Heart left ventricle (tissue), 16 donors: Measurements from ENCODE around the gene COL28A1. TPM values are rescaled to one million over a fixed set of nuclear protein-coding genes. Genes with fewer than 3 reads are reported as not detected.

Source experiments
- ATAC-seq, 4 donors: fragments of 200-7000 bp; cut with Tn5 transposase; one replicate each; pipeline ENCODE4 v1.9.1; 2020 to 2022; ENCODE audit warnings: moderate library complexity in 4 of 4, mild to moderate bottlenecking in 3 of 4, moderate number of reproducible peaks in 1 of 4
- DNase-seq, 5 donors: peaks; one replicate each; pipeline ENCODE4 v3.0.0-alpha.2; 2020
- H3K27ac ChIP-seq, 12 donors: fragments of 200-600 bp; sonication (generic) in 4 of 12; one replicate each; pipeline versions ENCODE4 v1.5.0 to v1.8.0; 2016 to 2022; ENCODE audit warnings: mild to moderate bottlenecking in 2 of 12
- H3K27me3 ChIP-seq, 9 donors: fragments of 200-600 bp; sonication (generic) in 2 of 9; one replicate each; pipeline versions ENCODE4 v1.5.1 to v1.8.0; 2016 to 2022; ENCODE audit warnings: mild to moderate bottlenecking in 3 of 9
- H3K36me3 ChIP-seq, 9 donors: fragments of 200-600 bp; sonication (generic) in 2 of 9; one replicate each; pipeline versions ENCODE4 v1.5.0 to v1.8.0; 2018 to 2022; ENCODE audit warnings: mild to moderate bottlenecking in 2 of 9
- H3K4me1 ChIP-seq, 12 donors: fragments of 200-600 bp; sonication (generic) in 4 of 12; one replicate each; pipeline versions ENCODE4 v1.5.0 to v1.8.0; 2016 to 2022; ENCODE audit warnings: mild to moderate bottlenecking in 3 of 12
- H3K4me3 ChIP-seq, 12 donors: fragments of 200-600 bp; sonication (generic) in 4 of 12; one replicate each; pipeline versions ENCODE4 v1.5.0 to v1.8.0; 2017 to 2022; ENCODE audit warnings: mild to moderate bottlenecking in 9 of 12, moderate library complexity in 4 of 12
- H3K9me3 ChIP-seq, 12 donors: fragments of 200-600 bp; sonication (generic) in 4 of 12; one replicate each; pipeline versions ENCODE4 v1.5.0 to v1.8.0; 2016 to 2022; ENCODE audit warnings: mild to moderate bottlenecking in 1 of 12
- CTCF ChIP-seq, 12 donors: fragments of 200-600 bp; sonication (generic) in 4 of 12; IDR thresholded peaks; one replicate each; pipeline versions ENCODE4 v1.5.0 to v1.8.0; 2018 to 2022; ENCODE audit warnings: antibody characterized with exemption in 12 of 12, mild to moderate bottlenecking in 5 of 12
- POLR2A ChIP-seq, 2 donors: fragments of 450-650 bp; IDR thresholded peaks; one replicate each; pipeline ENCODE4 v1.6.1; 2017; ENCODE audit warnings: antibody characterized with exemption in 2 of 2, mild to moderate bottlenecking in 2 of 2, moderate library complexity in 2 of 2
- WGBS, 4 donors: extraction: QIAGEN DNeasy Blood & Tissue Kit in 2 of 4; methylation state at CpG; one replicate each; pipeline versions ENCODE4 v1.1.5 to v1.1.7; 2013 to 2018; 5-methylcytosine and 5-hydroxymethylcytosine counted together
- intact Hi-C, 10 donors: fragments of 100-400 bp; cut with DNase I; formaldehyde crosslinking; loops; one replicate each; pipeline versions ENCODE4 v1.11.1 to v1.14.2; 2022
- polyA plus RNA-seq, 2 donors: library from polyadenylated mRNA; stranded (reverse); fragments of 200-250 nt; gene quantifications; one replicate each; pipeline ENCODE4 v1.2.3, GENCODE V29; 2013
- total RNA-seq, 9 donors: library from RNA; depleted of rRNA in 2 of 9; stranded (reverse); fragments of >200 nt in 2 of 9; fragmentation: NEBNext Ultra II Directional in 3 of 9; extraction: Animal tissue kit (Norgen Biotek cat#: 25700) in 3 of 9; gene quantifications; one replicate each; pipeline versions ENCODE4 v1.1.0 to v1.2.4, GENCODE V29; 2016 to 2023
- donor health status: ischemic (EF 13 %, LVEDD 7.1; RV severe dilation, severe dysfunction).
- donor health status: healthy with polysubstance abuse.
- donor health status: DM: no; HTN: yes; CAD: no.
- donor health status: DM: no; HTN: no; CAD: no.
- donor health status: ischemic (EF 25% LVEDD 6.9; RV normal size, moderate dysfunction).
- donor health status: ischemic (EF 25% LVEDD 5.7; RV mildly dilated, moderate dysfunction).
- donor health status: healthy.
- donor health status: DM: yes; HTN: yes; CAD: no.
- donor health status: ischemic (EF 35%, LVEDD 5.7; RV mildly dilated, moderate dysfunction).
- donor health status: nonischemic (EF 11% LVEDD 7.7; RV severe dilation, severe dysfunction).
- donor health status: DM: yes; HTN: yes; CAD: no.
- donor health status: PGD.
- donor health status: ischemic (EF 29% LVEDD 5.4; RV normal size, mild dysfunction).
- donor health status: nonischemic (EF 23%, LVEDD 6.1; RV moderate dilation, normal function).

The COL28A1 gene
- total and polyA plus RNA-seq, 11 donors = 0.28 to 4.4 (median 1.2) TPM

- no peak for TF ChIP-seq POLR2A (IDR thresholded peaks at IDR 0.05)
- no peak for TF ChIP-seq CTCF (IDR thresholded peaks at IDR 0.05)
- peaks cover 0 to 36% (median 2%) of the 10 kb centered on the region in 9 donors for H3K36me3 ChIP-seq
- no peaks in the 10 kb centered on the region for H3K27me3 ChIP-seq
- WGBS, 4 donors = 94 to 98% (median 96%) methylated on average over 2 of the region's 2 CpGs
- DNase-seq = no peak
- peaks cover 0 to 33% (median 6%) of the 10 kb centered on the region in 12 donors for H3K4me1 ChIP-seq
- no peaks in the 10 kb centered on the region for H3K9me3 ChIP-seq
- H3K4me3 ChIP-seq = no peak overlapping the region
- intact Hi-C loops = no loop called here
- ATAC-seq = no peak
- H3K27ac ChIP-seq = no peak overlapping the region
Observed at GRCh38 chr7:7573701-7574100, 38.0 kb upstream of the COL28A1 start.

- Histone ChIP-seq H3K4me1 (peaks cover 0 to 38% (median 19%) of the 10 kb centered on the region in 12 donors), H3K27ac (no peak overlapping the region), H3K27me3 (no peaks in the 10 kb centered on the region), H3K36me3 (peaks cover 0 to 32% (median 2%) of the 10 kb centered on the region in 9 donors), H3K9me3 (no peaks in the 10 kb centered on the region), H3K4me3 (no peak overlapping the region)
- ATAC-seq (no peak), DNase-seq (no peak)
- intact Hi-C loops = no loop called here
- TF ChIP-seq CTCF (IDR thresholded peaks at IDR 0.05) (no peak), POLR2A (IDR thresholded peaks at IDR 0.05) (no peak)
- 89 to 97% (median 96%) methylated on average over 3 of the region's 3 CpGs for WGBS, 4 donors
Observed at GRCh38 chr7:7570584-7570983, 34.9 kb upstream of the COL28A1 start.

GRCh38 chr7:7569615-7570014, 33.9 kb upstream of the COL28A1 start:
- intact Hi-C loops = loop anchor here in 5 of 10 donors (10.0 kb wide), 3 partner anchors 65 to 395 kb away; partner anchors contain the start of genes C1GALT1 (in 3 of the 5) and GLCCI1 (in 1 of the 5)
- Histone ChIP-seq H3K9me3 (no peaks in the 10 kb centered on the region), H3K36me3 (peaks cover 0 to 23% (median 2%) of the 10 kb centered on the region in 9 donors), H3K4me3 (peak overlapping the region in 1 of 12 donors; percentile 81), H3K27me3 (no peaks in the 10 kb centered on the region), H3K27ac (peak overlapping the region in 1 of 12 donors; percentile 94), H3K4me1 (peaks cover 0 to 45% (median 19%) of the 10 kb centered on the region in 12 donors)
- no peak for DNase-seq
- TF ChIP-seq CTCF (IDR thresholded peaks at IDR 0.05) (no peak), POLR2A (IDR thresholded peaks at IDR 0.05) (no peak)
- no peak for ATAC-seq
- 93 to 95% (median 94%) methylated on average over 3 of the region's 3 CpGs for WGBS, 4 donors

GRCh38 chr7:7569081-7569527, 33.4 kb upstream of the COL28A1 start:
- Histone ChIP-seq H3K4me3 (peak overlapping the region in 1 of 12 donors; percentile 81), H3K9me3 (no peaks in the 10 kb centered on the region), H3K36me3 (peaks cover 0 to 20% (median 2%) of the 10 kb centered on the region in 9 donors), H3K4me1 (peaks cover 0 to 50% (median 19%) of the 10 kb centered on the region in 12 donors), H3K27ac (peak overlapping the region in 1 of 12 donors; percentile 94), H3K27me3 (no peaks in the 10 kb centered on the region)
- no peak for ATAC-seq
- intact Hi-C loops = loop anchor here in 5 of 10 donors (10.0 kb wide), 3 partner anchors 66 to 396 kb away; partner anchors contain the start of genes C1GALT1 (in 3 of the 5) and GLCCI1 (in 1 of the 5)
- WGBS, 4 donors = 64 to 87% (median 67%) methylated on average over 5 of the region's 5 CpGs
- TF ChIP-seq CTCF (IDR thresholded peaks at IDR 0.05) = no peak
- no peak for TF ChIP-seq POLR2A (IDR thresholded peaks at IDR 0.05)
- no peak for DNase-seq
